NCI-H524 treated with DMSO at 0.1 percent for 48 hours (cell line): ENCODE results near the gene SREK1.
A peak's percentile ranks its signal among the peaks of the same experiment; 100 is the strongest.
"Not testable (repeated sequence)": the region's sequence is repeated elsewhere in the genome, so short reads cannot be mapped to it uniquely, and the experiment has no call there.

Experiments
- DNase-seq: peaks from one replicate; lab custom pipeline; 2025; lab: John Stamatoyannopoulos, UW

Gene SREK1

DNA sequence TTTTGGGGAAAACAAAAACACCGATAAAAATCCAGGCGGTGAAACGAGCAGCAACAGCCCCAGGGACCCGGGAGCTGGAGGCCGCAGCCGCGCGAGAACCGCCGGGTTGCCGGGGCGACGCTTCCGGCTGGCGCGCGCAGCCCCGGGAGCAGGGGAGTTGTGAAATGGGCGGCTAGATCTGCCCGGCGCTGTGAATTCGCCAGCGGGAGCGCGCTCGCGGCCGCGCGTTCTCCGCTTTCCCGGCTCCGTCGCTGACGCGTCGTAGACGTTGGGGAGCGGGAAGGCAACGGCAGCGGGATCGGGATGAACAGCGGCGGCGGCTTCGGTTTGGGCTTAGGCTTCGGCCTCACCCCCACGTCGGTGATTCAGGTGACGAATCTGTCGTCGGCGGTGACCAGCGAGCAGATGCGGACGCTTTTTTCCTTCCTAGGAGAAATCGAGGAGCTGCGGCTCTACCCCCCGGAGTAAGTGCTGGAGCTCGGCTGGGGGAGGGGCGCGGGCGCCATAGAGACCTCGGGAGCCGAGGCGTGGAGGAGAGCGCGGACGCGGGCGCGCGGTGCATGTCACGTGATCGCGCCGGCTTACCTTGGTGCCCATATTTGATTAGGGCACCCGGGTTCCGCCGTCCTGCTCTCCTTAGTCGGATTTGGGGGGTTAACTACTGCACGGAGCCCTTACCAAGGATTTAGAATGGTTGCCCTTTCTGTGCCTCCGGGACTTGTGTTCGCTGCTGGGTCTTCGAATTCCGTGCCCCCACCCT, at the start of gene SREK1:
Gene SREK1 (plus strand): TSS at position 227 of the 760 bp plus-strand sequence. CDS start 77 bp downstream, at position 304.
- DNase-seq = peak; percentile 73

DNA sequence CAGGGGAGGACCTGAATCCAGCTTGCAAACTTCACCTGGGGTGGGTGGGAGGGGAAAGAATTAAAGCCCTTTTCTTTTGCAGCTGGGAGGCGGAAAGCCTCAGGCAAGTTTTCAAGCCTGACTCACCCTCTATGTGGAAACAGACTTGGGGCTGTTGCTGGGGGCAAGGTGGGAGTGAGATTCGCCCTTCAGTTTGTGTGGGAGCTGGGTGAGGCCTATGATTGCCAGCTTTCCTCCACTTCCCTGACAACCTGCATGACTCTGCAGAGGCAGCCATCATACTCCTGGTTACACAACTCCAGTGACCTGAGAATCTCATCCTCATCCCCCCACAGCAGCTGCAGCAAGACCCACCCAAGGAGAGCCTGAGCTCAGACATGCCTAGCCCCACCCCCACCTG, 43.2 kb upstream of the SREK1 start:
- no peak for DNase-seq

DNA sequence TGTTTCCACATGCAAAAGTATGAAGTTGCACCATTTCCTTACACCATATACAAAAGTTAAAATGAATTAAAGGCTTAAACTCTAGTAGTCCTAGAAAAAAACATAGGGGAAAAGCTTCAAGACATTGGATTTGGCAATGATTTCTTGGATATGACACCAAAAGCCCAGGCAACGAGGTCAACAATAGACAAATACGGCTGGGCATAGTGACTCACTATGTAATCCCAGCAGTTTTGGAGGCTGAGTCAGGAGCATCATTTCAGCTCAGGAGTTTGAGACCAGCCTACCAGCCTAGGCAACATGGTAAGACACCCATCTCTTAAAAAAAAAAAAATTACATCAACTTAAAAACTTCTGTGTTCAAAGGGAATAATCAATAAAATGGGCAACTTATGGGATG, 30.9 kb upstream of the SREK1 start:
- DNase-seq = no peak

DNA sequence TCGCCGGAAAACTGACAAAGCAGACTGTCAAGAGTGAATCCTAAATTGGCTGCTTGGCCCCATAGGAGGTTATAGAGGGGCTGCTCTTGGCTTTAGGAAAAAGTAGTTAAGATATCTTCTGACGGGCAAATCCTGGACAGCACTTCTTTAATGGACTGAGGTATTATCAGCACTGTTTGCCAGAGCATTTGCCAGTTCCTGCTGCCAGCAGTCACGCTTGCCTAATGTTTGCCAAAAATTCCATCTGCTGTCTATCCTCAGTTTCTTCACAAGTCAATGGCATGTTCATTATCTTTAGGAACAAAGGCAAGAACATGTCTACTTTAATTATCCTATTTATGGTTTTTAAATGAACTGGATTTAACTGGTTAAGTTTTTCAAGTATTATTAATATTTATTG, 25.8 kb upstream of the SREK1 start:
- no peak for DNase-seq

GRCh38 chr5:66122379-66123034, 21.6 kb upstream of the SREK1 start:
- no peak for DNase-seq

DNA sequence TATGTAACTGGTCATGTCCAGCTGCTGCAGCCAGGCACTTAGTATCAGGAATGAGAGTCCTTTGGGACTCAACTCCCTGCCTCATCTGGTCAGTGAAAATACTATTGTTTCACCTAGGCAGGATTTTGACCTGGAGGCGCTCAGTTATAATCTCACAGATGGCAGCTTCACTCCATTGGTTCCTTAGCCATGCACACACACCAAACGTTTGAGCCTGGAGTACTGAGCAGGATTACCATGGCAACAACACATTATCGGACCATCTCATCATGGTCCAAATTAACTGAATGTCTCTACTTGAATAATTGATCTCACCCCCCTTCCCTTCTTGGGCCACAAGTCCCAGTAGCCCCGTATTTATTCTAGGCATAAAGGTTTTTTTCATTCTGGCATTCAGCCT, 15.0 kb upstream of the SREK1 start:
- peak; percentile 44 for DNase-seq

DNA sequence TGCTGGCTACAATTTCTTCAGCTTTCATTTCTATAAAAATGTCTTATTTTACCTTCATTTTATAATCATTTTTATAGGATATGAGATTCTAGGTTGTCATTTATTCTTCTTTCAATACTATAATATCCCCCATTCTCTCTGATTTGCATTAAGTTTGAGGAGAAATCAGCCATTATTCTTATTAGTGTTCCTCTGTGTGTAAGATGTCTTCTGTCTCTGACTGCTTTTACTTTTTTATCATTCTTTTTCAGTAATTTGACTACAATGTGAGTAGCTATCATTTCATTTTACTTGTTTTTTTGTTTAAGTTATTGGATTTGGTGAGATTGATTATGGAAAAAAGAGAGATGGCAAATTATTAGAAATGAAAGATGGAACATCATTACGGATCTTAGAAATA, 13.6 kb upstream of the SREK1 start:
- DNase-seq = no peak

DNA sequence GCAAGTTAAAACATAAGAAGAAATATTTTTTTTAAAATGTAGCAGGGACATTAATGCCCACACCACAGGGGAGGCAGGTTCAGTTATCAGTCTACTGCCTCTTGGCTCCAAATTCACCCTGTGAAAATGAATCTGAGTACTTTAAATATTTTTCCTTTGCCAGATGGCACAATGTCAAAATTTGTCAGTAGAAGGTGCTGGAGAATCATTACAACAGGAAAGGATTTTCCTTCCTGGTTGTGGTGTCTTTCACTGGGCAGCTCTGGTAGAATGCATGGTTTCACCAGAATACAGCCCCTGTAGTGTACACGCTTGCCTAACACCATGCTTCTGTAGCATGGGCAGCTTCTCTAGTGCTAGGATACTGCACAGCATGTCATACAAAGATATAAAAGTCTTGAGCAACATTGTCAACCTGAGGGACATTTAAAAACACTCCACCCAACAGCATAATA, 9.7 kb upstream of the SREK1 start:
- DNase-seq = no peak

DNA sequence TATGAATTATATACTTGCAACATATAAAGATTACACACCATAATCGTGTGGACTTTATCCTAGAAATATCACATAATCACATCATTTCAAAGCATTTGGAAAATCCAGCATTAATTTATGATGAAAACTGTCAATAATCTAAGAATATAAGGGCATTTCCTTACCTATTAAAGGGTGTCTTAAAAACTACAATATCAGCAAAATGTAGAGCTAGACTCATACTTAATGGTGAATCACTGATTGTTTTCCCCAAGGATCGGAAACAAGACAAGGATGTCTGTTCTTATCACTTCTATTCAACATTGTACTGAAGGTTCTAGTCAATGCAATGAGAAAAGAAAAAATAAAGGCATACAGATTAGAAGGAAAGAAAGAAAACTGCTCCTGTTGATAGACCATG, 8.0 kb upstream of the SREK1 start:
- DNase-seq = no peak

DNA sequence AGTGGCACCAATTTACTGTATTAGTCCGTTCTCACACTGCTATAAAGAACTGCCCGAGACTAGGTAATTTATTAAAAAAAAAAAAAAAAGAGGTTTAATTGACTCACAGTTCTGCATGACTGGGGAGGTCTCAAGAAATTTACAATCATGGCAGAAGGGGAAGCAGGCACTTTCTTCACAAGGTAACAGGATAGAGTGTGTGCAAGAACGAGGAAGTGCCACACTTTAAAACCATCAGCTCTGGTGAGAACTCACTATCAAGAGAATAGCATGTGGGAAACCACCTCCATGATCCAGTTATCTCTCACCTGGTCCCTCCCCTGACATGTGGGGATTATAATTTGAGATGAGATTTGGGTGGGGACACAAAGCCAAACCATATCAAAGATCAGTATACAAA, 7.2 kb upstream of the SREK1 start:
- not testable (repeated sequence) for DNase-seq

GRCh38 chr5:66138637-66139317, 5.3 kb upstream of the SREK1 start:
- no peak for DNase-seq

DNA sequence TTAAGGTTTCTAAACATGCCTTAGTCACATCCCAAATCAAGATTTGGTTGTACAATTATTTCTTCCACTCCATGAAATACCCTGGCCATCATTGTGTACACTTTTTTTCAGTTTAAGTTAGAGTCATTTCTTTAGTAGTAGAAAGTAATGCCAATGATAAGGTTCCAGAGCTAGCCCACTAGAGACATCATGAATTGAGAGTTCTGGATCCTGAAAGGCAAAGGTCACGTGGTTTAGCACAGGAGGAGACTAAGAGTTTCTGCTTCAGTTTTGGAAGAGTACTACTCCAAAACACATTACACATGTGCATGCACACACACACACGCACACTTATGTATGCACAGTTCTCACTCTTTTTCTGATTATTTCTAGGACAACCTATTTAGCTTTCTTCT, 4.8 kb upstream of the SREK1 start:
- no peak for DNase-seq

- DNase-seq = no peak
Observed at GRCh38 chr5:66142417-66142816, 1.7 kb upstream of the SREK1 start.

DNA sequence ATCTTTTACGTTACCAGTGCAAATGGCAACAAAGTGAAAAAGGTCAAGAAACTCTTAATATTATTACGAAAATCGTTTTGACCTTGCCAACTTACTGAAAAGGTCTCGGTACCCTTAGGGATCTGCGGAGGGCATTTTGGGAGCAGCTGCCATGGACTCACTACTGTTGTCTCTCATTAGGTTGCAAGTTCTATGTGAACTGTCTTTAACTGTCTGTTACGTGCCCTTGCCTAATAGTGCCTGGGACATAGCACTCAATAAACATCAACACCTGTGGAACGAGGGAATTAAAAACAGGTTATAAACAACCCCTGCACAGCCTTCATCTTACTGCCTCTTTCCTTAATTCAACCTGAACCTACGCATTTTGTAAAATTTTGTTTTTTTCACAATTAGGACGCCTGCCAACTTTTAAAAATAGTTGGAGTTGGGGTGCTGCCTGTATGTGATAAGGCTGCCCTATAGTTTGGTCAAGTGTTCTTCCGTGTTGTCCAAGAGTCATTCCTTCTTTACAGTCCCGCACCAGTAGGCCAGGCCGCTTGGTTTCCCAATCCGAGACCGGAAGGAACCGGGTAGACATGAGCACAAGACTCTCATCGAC, 527 bp upstream of the SREK1 start:
- DNase-seq = no peak

DNA sequence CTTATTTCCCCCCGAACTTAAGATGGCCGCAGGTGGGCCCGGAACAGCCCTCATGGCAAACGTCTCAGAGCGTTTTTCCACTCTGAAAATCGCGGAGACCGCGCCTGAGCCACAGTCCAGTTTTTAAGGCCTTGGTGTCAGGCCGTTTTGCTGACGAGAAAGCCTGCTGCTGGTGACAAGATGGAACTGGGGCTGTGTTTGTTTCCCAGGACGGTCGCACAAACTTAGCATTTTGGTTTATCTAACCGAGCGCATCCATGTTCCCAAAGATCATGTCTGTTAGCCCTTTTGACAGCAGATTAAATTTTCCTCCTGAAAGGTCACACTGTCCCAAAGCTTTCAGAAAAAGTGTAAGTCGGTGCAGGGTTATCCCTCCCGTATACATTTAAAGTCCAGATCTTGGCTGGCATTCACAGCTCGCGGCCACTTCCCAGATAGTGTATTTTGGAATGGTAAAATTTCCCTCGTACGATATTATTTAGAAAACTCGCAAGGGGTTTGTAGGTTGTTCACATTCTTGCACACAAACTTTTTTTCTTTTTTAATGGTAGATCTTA, 812 bp downstream of the SREK1 start:
- DNase-seq = no peak

GRCh38 chr5:66145737-66146136, 1.6 kb downstream of the SREK1 start:
- no peak for DNase-seq

- no peak for DNase-seq
Observed at GRCh38 chr5:66149950-66150349, 5.8 kb downstream of the SREK1 start.

DNA sequence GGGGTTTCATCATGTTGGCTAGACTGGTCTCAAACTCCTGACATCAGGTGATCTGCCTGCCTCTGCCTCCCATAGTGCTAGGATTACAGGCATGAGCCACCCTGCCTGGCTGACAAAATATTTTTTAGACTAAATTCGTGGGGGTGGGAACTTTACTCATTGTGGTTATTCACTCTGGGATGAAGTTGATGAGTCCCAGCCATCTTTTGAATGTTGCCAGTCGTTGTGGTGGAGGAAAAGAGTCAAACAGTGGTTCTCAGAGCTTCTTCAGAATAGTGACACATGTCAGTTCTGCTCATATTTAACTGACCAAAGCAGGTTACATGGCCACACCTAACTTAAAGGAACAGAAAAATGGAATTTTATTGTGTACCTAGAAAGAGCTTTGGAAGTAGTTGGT, 6.9 kb downstream of the SREK1 start:
- no peak for DNase-seq

DNA sequence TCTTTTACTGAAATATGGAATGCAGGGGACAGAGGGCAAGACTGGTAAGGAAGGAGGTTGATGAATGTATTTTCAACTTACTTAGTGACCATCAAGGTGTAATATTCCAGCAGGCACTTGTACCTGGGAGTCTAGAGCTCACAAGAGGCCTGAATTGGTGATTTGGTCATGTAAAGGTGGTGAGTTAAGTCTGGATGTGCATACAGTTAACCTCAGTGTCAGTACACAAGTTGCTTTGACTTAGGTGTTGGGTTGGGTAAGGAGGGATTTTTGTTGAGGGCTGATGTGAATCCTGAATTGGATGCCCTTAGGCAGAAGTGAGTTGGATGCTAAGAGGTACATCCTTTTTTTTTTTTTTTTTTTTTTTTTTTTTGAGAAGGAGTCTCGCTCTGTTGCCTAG, 7.4 kb downstream of the SREK1 start:
- DNase-seq = no peak

DNA sequence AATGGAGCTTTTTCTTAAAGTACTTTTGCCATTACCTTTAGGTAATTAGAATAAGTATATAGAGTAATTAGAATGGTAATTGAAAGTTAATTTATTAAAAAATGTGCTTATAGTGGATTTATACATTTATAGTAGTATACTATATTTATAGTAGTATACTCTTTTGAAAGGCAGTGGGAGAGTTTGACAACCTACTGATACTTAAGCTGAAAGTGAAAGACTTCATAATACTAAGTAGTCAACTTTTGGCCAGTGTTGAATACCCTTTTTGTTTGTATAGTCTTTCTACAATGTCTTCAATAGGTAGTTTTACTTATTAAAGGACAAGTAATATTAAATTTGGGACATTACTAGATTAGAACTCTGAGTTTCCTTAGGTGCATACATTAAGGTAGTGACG, 12.9 kb downstream of the SREK1 start:
- no peak for DNase-seq

GRCh38 chr5:66161356-66161755, 17.3 kb downstream of the SREK1 start:
- DNase-seq = no peak

- no peak for DNase-seq
Observed at GRCh38 chr5:66164044-66164790, 20.1 kb downstream of the SREK1 start.
